GM23338 (cell line): ENCODE results near the gene SMYD3.

Experiments used
- CREB1 ChIP-seq: fragments of 250-450 bp; sonication (Bioruptor Pico); IDR thresholded peaks from 2 replicates; pipeline ENCODE4 v1.5.0; 2020; ENCODE audit warnings: low read depth, mild to moderate bottlenecking, moderate library complexity
- CTCF ChIP-seq, 2 experiments: fragments of 200-600 bp in 1 of 2; sonication (generic) in 1 of 2; conservative IDR thresholded peaks; 2 replicates each; pipeline versions ENCODE4 v1.5.1 to v1.6.1; 2016 to 2017; ENCODE audit warnings: antibody characterized with exemption in 2 of 2, low read depth in 2 of 2, mild to moderate bottlenecking in 2 of 2, moderate library complexity in 1 of 2
- EZH2 ChIP-seq: fragments of 200-600 bp; sonication (generic); IDR thresholded peaks from one replicate; pipeline ENCODE4 v1.8.0; 2017; ENCODE audit warnings: antibody characterized with exemption, mild to moderate bottlenecking, low read depth; ENCODE audit not compliant: unreplicated experiment
- POLR2AphosphoS5 ChIP-seq: IDR thresholded peaks from 2 replicates; pipeline ENCODE4 v1.6.1; 2016; ENCODE audit warnings: antibody characterized with exemption, low read depth

- TF ChIP-seq CREB1 (CRISPR knock-in tag) = no peak
- no peak for TF ChIP-seq POLR2AphosphoS5
- no peak for TF ChIP-seq CTCF (conservative IDR thresholded peaks at IDR 0.05; ENCODE audit: low read depth in 2 of 2)
- no peak for TF ChIP-seq EZH2
Observed at GRCh38 chr1:245915406-245915805, 591.7 kb downstream of the SMYD3 start.
